HepG2 (cell line): ENCODE results near the gene IGSF21.

ENCODE experiments used
- CHD4 ChIP-seq: fragments of 200-600 bp; sonication (generic); IDR thresholded peaks from 2 replicates; pipeline ENCODE4 v1.7.0; 2017; ENCODE audit warnings: mild to moderate bottlenecking, low read length, borderline replicate concordance
- KLF6 ChIP-seq: IDR thresholded peaks from 2 replicates; pipeline ENCODE4 v1.8.0; 2016; ENCODE audit warnings: missing biosample characterization, missing genetic modification reagents
- NR2F6 ChIP-seq, 2 experiments: IDR thresholded peaks; 2 replicates each; pipeline ENCODE4 v1.6.1; 2016; ENCODE audit warnings: antibody characterized with exemption in 1 of 2, mild to moderate bottlenecking in 1 of 2
- PHF8 ChIP-seq: sonication (generic); formaldehyde crosslinking; IDR thresholded peaks from 2 replicates; pipeline ENCODE4 v1.5.0; 2020; ENCODE audit warnings: missing genetic modification reagents
- POLR2A ChIP-seq, 2 experiments: IDR thresholded peaks; 2 replicates each; pipeline ENCODE4 v1.6.1; 2011; ENCODE audit warnings: low read depth in 2 of 2, low read length in 2 of 2, mild to moderate bottlenecking in 1 of 2, moderate library complexity in 1 of 2; ENCODE audit not compliant: insufficient read depth in 1 of 2
- RNF2 ChIP-seq: fragments of 450-650 bp; conservative IDR thresholded peaks from 2 replicates; pipeline ENCODE4 v1.6.1; 2016; ENCODE audit warnings: low read depth
- TF ChIP-seq, protein P1 (sequence below): sonication (generic); formaldehyde crosslinking; IDR thresholded peaks from 2 replicates; pipeline ENCODE4 v1.5.0; 2020; ENCODE audit warnings: missing genetic modification reagents

DNA sequence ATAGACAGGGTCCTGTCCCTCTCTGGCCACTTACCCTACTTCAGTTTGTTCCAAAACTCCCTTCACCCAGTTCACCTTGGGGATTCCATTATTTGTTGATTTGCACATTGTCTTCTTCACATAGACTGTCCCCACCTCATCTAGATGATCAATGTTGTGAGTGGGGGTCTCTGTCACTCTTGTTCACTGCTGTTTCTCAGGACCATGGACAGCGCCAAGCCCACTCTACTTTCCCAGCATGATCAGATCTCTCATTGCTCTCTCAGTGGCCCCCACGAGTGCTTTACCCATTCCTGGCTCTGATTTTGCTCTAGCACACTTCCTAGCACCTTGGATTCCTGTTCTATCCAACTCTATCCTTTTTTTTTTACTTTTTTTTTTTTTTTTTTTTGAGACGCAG is 45.4 kb upstream of the IGSF21 start:
- TF ChIP-seq NR2F6 (IDR thresholded peaks at IDR 0.05) (no peak), NR2F6 (CRISPR knock-in tag; IDR thresholded peaks at IDR 0.05) (no peak), KLF6 (no peak), POLR2A (IDR thresholded peaks at IDR 0.05; ENCODE audit: insufficient read depth in 1 of 2, low read depth in 2 of 2, low read length in 2 of 2) (no peak), PHF8 (CRISPR knock-in tag) (no peak), CHD4 (no peak), RNF2 (no peak)
- TF ChIP-seq, protein P1, sequence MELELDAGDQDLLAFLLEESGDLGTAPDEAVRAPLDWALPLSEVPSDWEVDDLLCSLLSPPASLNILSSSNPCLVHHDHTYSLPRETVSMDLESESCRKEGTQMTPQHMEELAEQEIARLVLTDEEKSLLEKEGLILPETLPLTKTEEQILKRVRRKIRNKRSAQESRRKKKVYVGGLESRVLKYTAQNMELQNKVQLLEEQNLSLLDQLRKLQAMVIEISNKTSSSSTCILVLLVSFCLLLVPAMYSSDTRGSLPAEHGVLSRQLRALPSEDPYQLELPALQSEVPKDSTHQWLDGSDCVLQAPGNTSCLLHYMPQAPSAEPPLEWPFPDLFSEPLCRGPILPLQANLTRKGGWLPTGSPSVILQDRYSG (CRISPR knock-in tag): no peak
